ENCODE measurements around the gene EXOC4. TPM values are rescaled to one million over a fixed set of nuclear protein-coding genes. Genes with fewer than 3 reads are reported as not detected.
A peak's percentile ranks its signal among the peaks of the same experiment; 100 is the strongest.

Gene EXOC4
- total RNA-seq, 4 donors from 2014 or later: 36.6 to 64.0 (median 57.4) TPM

GRCh38 chr7:133240302-133240701 lies 12.6 kb upstream of the EXOC4 start:
- TF ChIP-seq POLR2AphosphoS5 (IDR thresholded peaks at IDR 0.05) (no peak), POLR2A (IDR thresholded peaks at IDR 0.05; ENCODE audit: low read depth) (no peak), CTCF (IDR thresholded peaks at IDR 0.05) (no peak), EP300 (IDR thresholded peaks at IDR 0.05) (no peak)
- intact Hi-C loops (cut with DNase I): no loop called here

GRCh38 chr7:133246558-133246957 lies 6.3 kb upstream of the EXOC4 start:
- Histone ChIP-seq H3K4me1 (no peaks in the 10 kb centered on the region), H3K4me3 (no peak overlapping the region), H3K9me3 (no peaks in the 10 kb centered on the region), H3K27ac (replicated peaks in 1 of 4) (no peak overlapping the region), H3K36me3 (no peaks in the 10 kb centered on the region), H3K27me3 (peaks cover 0 to 4% (median 0%) of the 10 kb centered on the region in 4 donors)
- no peak for DNase-seq (ENCODE audit: extremely low spot score)
- TF ChIP-seq POLR2AphosphoS5 (IDR thresholded peaks at IDR 0.05) (no peak), POLR2A (IDR thresholded peaks at IDR 0.05; ENCODE audit: low read depth) (no peak), CTCF (IDR thresholded peaks at IDR 0.05) (no peak), EP300 (IDR thresholded peaks at IDR 0.05) (no peak)
- 81% methylated on average over 2 of the region's 2 CpGs for WGBS
- intact Hi-C loops (cut with DNase I): no loop called here

More at GRCh38 chr7:133240302-133240701, 12.6 kb upstream of the EXOC4 start:
- Histone ChIP-seq H3K27me3 (peaks cover 0 to 7% (median 0%) of the 10 kb centered on the region in 4 donors), H3K9me3 (no peaks in the 10 kb centered on the region), H3K4me1 (no peaks in the 10 kb centered on the region), H3K4me3 (no peak overlapping the region), H3K27ac (replicated peaks in 1 of 4) (no peak overlapping the region), H3K36me3 (no peaks in the 10 kb centered on the region)
- 78% methylated on average over 3 of the region's 3 CpGs for WGBS
- DNase-seq (ENCODE audit: extremely low spot score): no peak

GRCh38 chr7:133248901-133249300 lies 4.0 kb upstream of the EXOC4 start:
- 97% methylated on average over 2 of the region's 2 CpGs for WGBS
- intact Hi-C loops (cut with DNase I): no loop called here
- DNase-seq (ENCODE audit: extremely low spot score): no peak
- Histone ChIP-seq H3K27ac (replicated peaks in 1 of 4) (no peak overlapping the region), H3K4me3 (no peak overlapping the region), H3K27me3 (peaks cover 0 to 4% (median 0%) of the 10 kb centered on the region in 4 donors), H3K36me3 (no peaks in the 10 kb centered on the region), H3K9me3 (no peaks in the 10 kb centered on the region), H3K4me1 (peaks cover 4 to 6% (median 6%) of the 10 kb centered on the region in 4 donors)
- TF ChIP-seq CTCF (IDR thresholded peaks at IDR 0.05): no peak
- TF ChIP-seq POLR2A (IDR thresholded peaks at IDR 0.05; ENCODE audit: low read depth): no peak
- no peak for TF ChIP-seq EP300 (IDR thresholded peaks at IDR 0.05)
- TF ChIP-seq POLR2AphosphoS5 (IDR thresholded peaks at IDR 0.05): no peak

GRCh38 chr7:133252506-133252857 lies 396 bp upstream of the EXOC4 start:
- H3K27me3 ChIP-seq: no peaks in the 10 kb centered on the region
- H3K27ac ChIP-seq (replicated peaks in 1 of 4): no peak overlapping the region
- H3K4me1 ChIP-seq: peaks cover 10 to 24% (median 17%) of the 10 kb centered on the region in 4 donors
- no peaks in the 10 kb centered on the region for H3K36me3 ChIP-seq
- intact Hi-C loops (cut with DNase I): loop anchor here (5.0 kb wide), 1 partner anchor 170 kb away; the partner anchor contains the start of gene CHCHD3
- H3K4me3 ChIP-seq: peak overlapping the region; percentile 80 to 98 (median 88)
- DNase-seq (ENCODE audit: extremely low spot score): no peak
- WGBS: 68% methylated on average over 3 of the region's 3 CpGs
- H3K9me3 ChIP-seq: no peaks in the 10 kb centered on the region
- no peak for TF ChIP-seq POLR2A (IDR thresholded peaks at IDR 0.05; ENCODE audit: low read depth)
- TF ChIP-seq CTCF (IDR thresholded peaks at IDR 0.05): no peak
- TF ChIP-seq EP300 (IDR thresholded peaks at IDR 0.05): no peak
- TF ChIP-seq POLR2AphosphoS5 (IDR thresholded peaks at IDR 0.05): no peak

- H3K27me3 ChIP-seq: no peaks in the 10 kb centered on the region
- peak overlapping the region; percentile 80 to 98 (median 88) for H3K4me3 ChIP-seq
- no peaks in the 10 kb centered on the region for H3K36me3 ChIP-seq
- H3K9me3 ChIP-seq: no peaks in the 10 kb centered on the region
- H3K4me1 ChIP-seq: peaks cover 10 to 24% (median 17%) of the 10 kb centered on the region in 4 donors
- peak overlapping the region; percentile 85 to 87 (median 86) for H3K27ac ChIP-seq (replicated peaks in 1 of 4)
- no peak for DNase-seq (ENCODE audit: extremely low spot score)
- 6% methylated on average over 7 of the region's 7 CpGs for WGBS
- TF ChIP-seq POLR2A (IDR thresholded peaks at IDR 0.05; ENCODE audit: low read depth) (no peak), CTCF (IDR thresholded peaks at IDR 0.05) (no peak), POLR2AphosphoS5 (IDR thresholded peaks at IDR 0.05) (no peak), EP300 (IDR thresholded peaks at IDR 0.05) (no peak)
- intact Hi-C loops (cut with DNase I): loop anchor here (5.0 kb wide), 1 partner anchor 171 kb away; the partner anchor contains the start of gene CHCHD3
These were observed 619 bp downstream of the EXOC4 start for GRCh38 chr7:133253519-133253875.
